ENCODE data around the gene ZNF749.

The ZNF749 gene

GRCh38 chr19:57395710-57396109 is 39.4 kb upstream of the ZNF749 start:
- H3K23ac ChIP-seq (ENCODE audit: low read length in 2 of 2): no peak overlapping the region
- peaks cover under 1% of the 10 kb centered on the region for H3K4me1 ChIP-seq (ENCODE audit: control insufficient read depth, insufficient read depth, low read depth, low read length)
- H3K9me3 ChIP-seq (ENCODE audit: control insufficient read depth, low read length): peaks cover 35% of the 10 kb centered on the region
- H3K4me2 ChIP-seq (ENCODE audit: low read length, poor library complexity, severe bottlenecking): no peak overlapping the region
- no peak for DNase-seq
- H3K36me3 ChIP-seq (ENCODE audit: control insufficient read depth in 1 of 2, insufficient read depth in 2 of 2, low read depth in 1 of 2, low read length in 2 of 2): peaks cover 43 to 69% of the 10 kb centered on the region in 2 experiments
- no peak overlapping the region for H4K91ac ChIP-seq (ENCODE audit: low read length)
- no peak overlapping the region for H3K18ac ChIP-seq (ENCODE audit: low read depth in 1 of 2, low read length in 2 of 2)
- H3K4ac ChIP-seq (ENCODE audit: low read depth in 1 of 2, low read length in 2 of 2): no peak overlapping the region
- H2AK5ac ChIP-seq (ENCODE audit: low read length, severe bottlenecking): no peak overlapping the region
- peaks cover 42% of the 10 kb centered on the region for H3K79me1 ChIP-seq (replicated peaks; ENCODE audit: low read length, poor library complexity, severe bottlenecking)
- no peak overlapping the region for H4K8ac ChIP-seq (ENCODE audit: low read length)
- H3K27me3 ChIP-seq (ENCODE audit: control insufficient read depth in 1 of 2, insufficient read depth in 1 of 2, low read length in 2 of 2): no peaks in the 10 kb centered on the region
- no peak overlapping the region for H3K27ac ChIP-seq (ENCODE audit: low read length, poor library complexity, severe bottlenecking)
- H2BK120ac ChIP-seq (ENCODE audit: low read depth, low read length): no peak overlapping the region
- H2AFZ ChIP-seq (ENCODE audit: low read depth, low read length): no peak overlapping the region
- H3K9ac ChIP-seq (ENCODE audit: low read length): no peak overlapping the region
- no peak overlapping the region for H2BK5ac ChIP-seq (ENCODE audit: low read depth, low read length, poor library complexity, severe bottlenecking)
- over 99% methylated on average over 5 of the region's 5 CpGs for WGBS
- H3K14ac ChIP-seq (ENCODE audit: low read length in 2 of 2): no peak overlapping the region
- no peak overlapping the region for H2BK12ac ChIP-seq (ENCODE audit: low read length in 2 of 2)
- H2BK15ac ChIP-seq (ENCODE audit: low read depth, poor library complexity, severe bottlenecking): no peak overlapping the region
- H3K4me3 ChIP-seq (ENCODE audit: insufficient read depth in 1 of 2, low read depth in 1 of 2, low read length in 2 of 2): no peak overlapping the region

- H2BK15ac ChIP-seq (ENCODE audit: low read depth, poor library complexity, severe bottlenecking): no peak overlapping the region
- no peak overlapping the region for H4K91ac ChIP-seq (ENCODE audit: low read length)
- no peaks in the 10 kb centered on the region for H3K4me1 ChIP-seq (ENCODE audit: control insufficient read depth, insufficient read depth, low read depth, low read length)
- no peak overlapping the region for H3K14ac ChIP-seq (ENCODE audit: low read length in 2 of 2)
- H4K8ac ChIP-seq (ENCODE audit: low read length): no peak overlapping the region
- H3K79me1 ChIP-seq (replicated peaks; ENCODE audit: low read length, poor library complexity, severe bottlenecking): peaks cover 43% of the 10 kb centered on the region
- no peak overlapping the region for H2AFZ ChIP-seq (ENCODE audit: low read depth, low read length)
- peak overlapping the region in 1 of 2 experiments; percentile 35 for H3K4me3 ChIP-seq (ENCODE audit: insufficient read depth in 1 of 2, low read depth in 1 of 2, low read length in 2 of 2)
- no peaks in the 10 kb centered on the region for H3K27me3 ChIP-seq (ENCODE audit: control insufficient read depth in 1 of 2, insufficient read depth in 1 of 2, low read length in 2 of 2)
- H3K9me3 ChIP-seq (ENCODE audit: control insufficient read depth, low read length): peaks cover 42% of the 10 kb centered on the region
- peaks cover 44 to 62% of the 10 kb centered on the region in 2 experiments for H3K36me3 ChIP-seq (ENCODE audit: control insufficient read depth in 1 of 2, insufficient read depth in 2 of 2, low read depth in 1 of 2, low read length in 2 of 2)
- no peak overlapping the region for H3K23ac ChIP-seq (ENCODE audit: low read length in 2 of 2)
- H2AK5ac ChIP-seq (ENCODE audit: low read length, severe bottlenecking): no peak overlapping the region
- WGBS: 100% methylated on average over 5 of the region's 5 CpGs
- no peak overlapping the region for H3K9ac ChIP-seq (ENCODE audit: low read length)
- H3K4ac ChIP-seq (ENCODE audit: low read depth in 1 of 2, low read length in 2 of 2): no peak overlapping the region
- H3K18ac ChIP-seq (ENCODE audit: low read depth in 1 of 2, low read length in 2 of 2): no peak overlapping the region
- no peak for DNase-seq
- H2BK5ac ChIP-seq (ENCODE audit: low read depth, low read length, poor library complexity, severe bottlenecking): no peak overlapping the region
- no peak overlapping the region for H2BK120ac ChIP-seq (ENCODE audit: low read depth, low read length)
- H2BK12ac ChIP-seq (ENCODE audit: low read length in 2 of 2): no peak overlapping the region
- no peak overlapping the region for H3K27ac ChIP-seq (ENCODE audit: low read length, poor library complexity, severe bottlenecking)
- no peak overlapping the region for H3K4me2 ChIP-seq (ENCODE audit: low read length, poor library complexity, severe bottlenecking)
Observed at GRCh38 chr19:57398868-57399267, 36.3 kb upstream of the ZNF749 start.

- H3K14ac ChIP-seq (ENCODE audit: low read length in 2 of 2): no peak overlapping the region
- no peak overlapping the region for H3K4ac ChIP-seq (ENCODE audit: low read depth in 1 of 2, low read length in 2 of 2)
Observed at GRCh38 chr19:57403737-57404563, 31.2 kb upstream of the ZNF749 start.

GRCh38 chr19:57406516-57407123 is 28.5 kb upstream of the ZNF749 start:
- WGBS: 14% methylated on average over 7 of the region's 8 CpGs

More at GRCh38 chr19:57403737-57404563, 31.2 kb upstream of the ZNF749 start:
- no peak overlapping the region for H2BK15ac ChIP-seq (ENCODE audit: low read depth, poor library complexity, severe bottlenecking)
- no peak overlapping the region for H4K91ac ChIP-seq (ENCODE audit: low read length)
- H2BK120ac ChIP-seq (ENCODE audit: low read depth, low read length): no peak overlapping the region
- WGBS: 92% methylated on average over 9 of the region's 9 CpGs
- H2AK5ac ChIP-seq (ENCODE audit: low read length, severe bottlenecking): no peak overlapping the region
- no peak overlapping the region for H2AFZ ChIP-seq (ENCODE audit: low read depth, low read length)
- H3K4me3 ChIP-seq (ENCODE audit: insufficient read depth in 1 of 2, low read depth in 1 of 2, low read length in 2 of 2): no peak overlapping the region
- no peaks in the 10 kb centered on the region for H3K27me3 ChIP-seq (ENCODE audit: control insufficient read depth in 1 of 2, insufficient read depth in 1 of 2, low read length in 2 of 2)
- no peak overlapping the region for H3K4me2 ChIP-seq (ENCODE audit: low read length, poor library complexity, severe bottlenecking)
- peaks cover 16% of the 10 kb centered on the region for H3K79me1 ChIP-seq (replicated peaks; ENCODE audit: low read length, poor library complexity, severe bottlenecking)
- peaks cover 3% of the 10 kb centered on the region for H3K4me1 ChIP-seq (ENCODE audit: control insufficient read depth, insufficient read depth, low read depth, low read length)
- peaks cover 19% of the 10 kb centered on the region for H3K9me3 ChIP-seq (ENCODE audit: control insufficient read depth, low read length)
- no peak overlapping the region for H3K9ac ChIP-seq (ENCODE audit: low read length)
- H2BK5ac ChIP-seq (ENCODE audit: low read depth, low read length, poor library complexity, severe bottlenecking): no peak overlapping the region
- no peak overlapping the region for H2BK12ac ChIP-seq (ENCODE audit: low read length in 2 of 2)
- no peak overlapping the region for H3K23ac ChIP-seq (ENCODE audit: low read length in 2 of 2)
- no peak for DNase-seq
- no peak overlapping the region for H4K8ac ChIP-seq (ENCODE audit: low read length)
- no peak overlapping the region for H3K27ac ChIP-seq (ENCODE audit: low read length, poor library complexity, severe bottlenecking)
- H3K18ac ChIP-seq (ENCODE audit: low read depth in 1 of 2, low read length in 2 of 2): no peak overlapping the region
- H3K36me3 ChIP-seq (ENCODE audit: control insufficient read depth in 1 of 2, insufficient read depth in 2 of 2, low read depth in 1 of 2, low read length in 2 of 2): peaks cover 10 to 18% of the 10 kb centered on the region in 2 experiments

More at GRCh38 chr19:57406516-57407123, 28.5 kb upstream of the ZNF749 start:
- no peak overlapping the region for H2AK5ac ChIP-seq (ENCODE audit: low read length, severe bottlenecking)
- peak overlapping the region; percentile 83 for H2AFZ ChIP-seq (ENCODE audit: low read depth, low read length)
- no peak overlapping the region for H2BK120ac ChIP-seq (ENCODE audit: low read depth, low read length)
- peaks cover 0 to 6% of the 10 kb centered on the region in 2 experiments for H3K36me3 ChIP-seq (ENCODE audit: control insufficient read depth in 1 of 2, insufficient read depth in 2 of 2, low read depth in 1 of 2, low read length in 2 of 2)
- H3K4me1 ChIP-seq (ENCODE audit: control insufficient read depth, insufficient read depth, low read depth, low read length): peaks cover 3% of the 10 kb centered on the region
- no peak overlapping the region for H3K27ac ChIP-seq (ENCODE audit: low read length, poor library complexity, severe bottlenecking)
- H3K4me2 ChIP-seq (ENCODE audit: low read length, poor library complexity, severe bottlenecking): no peak overlapping the region
- H3K4me3 ChIP-seq (ENCODE audit: insufficient read depth in 1 of 2, low read depth in 1 of 2, low read length in 2 of 2): no peak overlapping the region
- H3K9ac ChIP-seq (ENCODE audit: low read length): no peak overlapping the region
- no peak overlapping the region for H3K18ac ChIP-seq (ENCODE audit: low read depth in 1 of 2, low read length in 2 of 2)
- no peak overlapping the region for H2BK15ac ChIP-seq (ENCODE audit: low read depth, poor library complexity, severe bottlenecking)
- no peak overlapping the region for H2BK5ac ChIP-seq (ENCODE audit: low read depth, low read length, poor library complexity, severe bottlenecking)
- peaks cover 7% of the 10 kb centered on the region for H3K9me3 ChIP-seq (ENCODE audit: control insufficient read depth, low read length)
- H4K8ac ChIP-seq (ENCODE audit: low read length): peak overlapping the region; percentile 25
- H2BK12ac ChIP-seq (ENCODE audit: low read length in 2 of 2): peak overlapping the region in 1 of 2 experiments; percentile 11
- no peaks in the 10 kb centered on the region for H3K27me3 ChIP-seq (ENCODE audit: control insufficient read depth in 1 of 2, insufficient read depth in 1 of 2, low read length in 2 of 2)
- H3K14ac ChIP-seq (ENCODE audit: low read length in 2 of 2): no peak overlapping the region
- no peak overlapping the region for H3K23ac ChIP-seq (ENCODE audit: low read length in 2 of 2)
- no peak overlapping the region for H3K4ac ChIP-seq (ENCODE audit: low read depth in 1 of 2, low read length in 2 of 2)
- H3K79me1 ChIP-seq (replicated peaks; ENCODE audit: low read length, poor library complexity, severe bottlenecking): peaks cover 13% of the 10 kb centered on the region
- DNase-seq: peak; percentile 60
- no peak overlapping the region for H4K91ac ChIP-seq (ENCODE audit: low read length)
